HCT116 (cell line): ENCODE measurements around the gene ROR2. TPM values are rescaled to one million over a fixed set of nuclear protein-coding genes. Genes with fewer than 3 reads are reported as not detected.

ENCODE experiments used
- ATAC-seq: fragments of 200-7000 bp; cut with Tn5 transposase; 2 replicates; pipeline ENCODE4 v1.9.1; 2020; ENCODE audit warnings: mild to moderate bottlenecking, moderate library complexity
- BruUV-seq: library from RNA; stranded (reverse); fragments of 400-500 nt; replicated peaks from 2 replicates; lab custom pipeline; 2021; lab: Mats Ljungman, UMichigan
- CTCF ChIA-PET: fragments of 300-600 bp; sonication (Branson Sonifier 250); formaldehyde crosslinking; loops from one replicate; lab custom pipeline; 2021; ENCODE audit warnings: antibody characterized with exemption; lab: Charles Lee
- POLR2A ChIA-PET: fragments of 300-600, 350-600 bp; sonication (Branson Sonifier 250); formaldehyde crosslinking; loops from one replicate; lab custom pipeline; 2021; ENCODE audit warnings: antibody characterized with exemption; lab: Charles Lee
- RAD21 ChIA-PET, 2 experiments: fragments of 300-600 bp; sonication (Branson Sonifier 250); formaldehyde crosslinking; loops; one replicate each; lab custom pipeline; 2023; ENCODE audit warnings: low total read pairs in 2 of 2; ENCODE audit not compliant: uncharacterized antibody in 2 of 2, unreplicated experiment in 2 of 2, low non-redundant PET in 1 of 2; lab: Charles Lee
- DNase-seq: peaks from one replicate; pipeline ENCODE4 v3.0.0-alpha.2; 2010; ENCODE audit warnings: low read depth, low spot score
- H2AFZ ChIP-seq: fragments of 200-600 bp; shearing (Covaris generic), sonication (generic); 2 replicates; pipeline ENCODE4 v1.6.1; 2017; ENCODE audit warnings: low read depth, mixed run types, mixed read lengths, antibody characterized with exemption, low read length; ENCODE audit not compliant: poor library complexity, severe bottlenecking
- H3K27ac ChIP-seq: 2 replicates; pipeline ENCODE4 v1.5.1; 2012; ENCODE audit warnings: low read depth, low read length
- H3K27me3 ChIP-seq: fragments of 200-600 bp; sonication (generic); 2 replicates; pipeline ENCODE4 v1.6.1; 2016; ENCODE audit warnings: mixed run types, low read length, mixed read lengths; ENCODE audit not compliant: insufficient read depth
- H3K36me3 ChIP-seq, 2 experiments: fragments of 200-500 bp in 1 of 2; fragments of 200-600 bp in 1 of 2; sonication (Bioruptor generic) in 1 of 2; sonication (generic) in 1 of 2; 2 replicates each; pipeline versions ENCODE4 v1.5.1 to v1.6.1; 2014 to 2016; ENCODE audit warnings: low read length in 2 of 2, inconsistent platforms in 1 of 2, mixed read lengths in 1 of 2, mixed run types in 1 of 2; ENCODE audit not compliant: insufficient read depth in 2 of 2, control insufficient read depth in 1 of 2
- H3K4me1 ChIP-seq, 2 experiments: fragments of 200-600 bp in 1 of 2; sonication (generic) in 1 of 2; 2 replicates each; pipeline versions ENCODE4 v1.5.1 to v1.6.1; 2012 to 2017; ENCODE audit warnings: low read length in 2 of 2, inconsistent platforms in 1 of 2, mild to moderate bottlenecking in 1 of 2, mixed read lengths in 1 of 2, mixed run types in 1 of 2, moderate library complexity in 1 of 2; ENCODE audit not compliant: insufficient read depth in 2 of 2, control insufficient read depth in 1 of 2
- H3K4me2 ChIP-seq: fragments of 200-600 bp; sonication (generic); 2 replicates; pipeline ENCODE4 v1.6.1; 2017; ENCODE audit warnings: mixed run types, low read length, mixed read lengths
- H3K4me3 ChIP-seq, 2 experiments: fragments of 200-600 bp in 1 of 2; sonication (generic) in 1 of 2; replicated peaks in 1 of 2; 2 replicates each; pipeline ENCODE4 v1.5.1; 2011 to 2016; ENCODE audit warnings: low read length in 2 of 2, control low read depth in 1 of 2, low read depth in 1 of 2, mild to moderate bottlenecking in 1 of 2, mixed read lengths in 1 of 2, mixed run types in 1 of 2
- H3K79me2 ChIP-seq: fragments of 200-600 bp; sonication (generic); 2 replicates; pipeline ENCODE4 v1.6.1; 2017; ENCODE audit warnings: mild to moderate bottlenecking, mixed run types, low read length, moderate library complexity, mixed read lengths; ENCODE audit not compliant: insufficient read depth
- H3K9ac ChIP-seq: fragments of 200-600 bp; sonication (generic); 2 replicates; pipeline ENCODE4 v1.6.1; 2016; ENCODE audit warnings: low read length, mixed read lengths
- H3K9me2 ChIP-seq: fragments of 200-600 bp; sonication (generic), shearing (Covaris generic); 2 replicates; pipeline ENCODE4 v1.6.1; 2017; ENCODE audit warnings: mixed run types, mild to moderate bottlenecking, moderate library complexity; ENCODE audit not compliant: insufficient read depth
- H3K9me3 ChIP-seq, 2 experiments: fragments of 200-500 bp in 1 of 2; fragments of 200-600 bp in 1 of 2; sonication (Bioruptor generic) in 1 of 2; sonication (generic) in 1 of 2; 2 replicates each; pipeline ENCODE4 v1.6.1; 2014 to 2017; ENCODE audit warnings: low read length in 2 of 2, mixed read lengths in 2 of 2, inconsistent platforms in 1 of 2, low read depth in 1 of 2, mild to moderate bottlenecking in 1 of 2, mixed run types in 1 of 2, moderate library complexity in 1 of 2; ENCODE audit not compliant: control insufficient read depth in 1 of 2, insufficient read depth in 1 of 2
- H4K20me1 ChIP-seq: fragments of 200-600 bp; sonication (generic), shearing (Covaris generic); 2 replicates; pipeline ENCODE4 v1.6.1; 2017; ENCODE audit warnings: mixed run types, mild to moderate bottlenecking, moderate library complexity; ENCODE audit not compliant: insufficient read depth
- ATF3 ChIP-seq: IDR thresholded peaks from 2 replicates; pipeline ENCODE4 v1.6.1; 2012
- CEBPB ChIP-seq: IDR thresholded peaks from 2 replicates; pipeline ENCODE4 v1.6.1; 2012; ENCODE audit warnings: low read depth
- CTCF ChIP-seq, 3 experiments: fragments of 200-600 bp in 1 of 3; sonication (generic) in 1 of 3; IDR thresholded peaks in 2 of 3; conservative IDR thresholded peaks in 1 of 3; 2 replicates each; pipeline ENCODE4 v1.5.1; 2012 to 2017; ENCODE audit warnings: low read depth in 2 of 3, low read length in 2 of 3, antibody characterized with exemption in 1 of 3, borderline replicate concordance in 1 of 3, control low read depth in 1 of 3, mild to moderate bottlenecking in 1 of 3, mixed read lengths in 1 of 3, mixed run types in 1 of 3, moderate library complexity in 1 of 3; ENCODE audit not compliant: insufficient read depth in 1 of 3
- EZH2 ChIP-seq: fragments of 200-600 bp; sonication (generic); IDR thresholded peaks from 2 replicates; pipeline ENCODE4 v1.6.1; 2017; ENCODE audit warnings: antibody characterized with exemption, mixed run types
- FOSL1 ChIP-seq: IDR thresholded peaks from 2 replicates; pipeline ENCODE4 v1.6.1; 2012; ENCODE audit warnings: low read depth
- JUND ChIP-seq: IDR thresholded peaks from 2 replicates; pipeline ENCODE4 v1.6.1; 2012
- MAX ChIP-seq: IDR thresholded peaks from 2 replicates; pipeline ENCODE4 v1.6.1; 2012
- POLR2A ChIP-seq: IDR thresholded peaks from 2 replicates; pipeline ENCODE4 v1.7.0; 2011; ENCODE audit warnings: borderline replicate concordance; ENCODE audit not compliant: insufficient read depth, insufficient read length; ENCODE audit errors: extremely low read depth
- POLR2AphosphoS5 ChIP-seq: IDR thresholded peaks from 2 replicates; pipeline ENCODE4 v1.6.1; 2011; ENCODE audit warnings: mild to moderate bottlenecking, low read depth, low read length, moderate library complexity
- RAD21 ChIP-seq: IDR thresholded peaks from 2 replicates; pipeline ENCODE4 v1.6.1; 2012; ENCODE audit warnings: low read depth, mild to moderate bottlenecking
- REST ChIP-seq: IDR thresholded peaks from 2 replicates; pipeline ENCODE4 v1.6.1; 2012; ENCODE audit warnings: low read depth
- SP1 ChIP-seq: IDR thresholded peaks from 2 replicates; pipeline ENCODE4 v1.6.1; 2012; ENCODE audit warnings: low read depth
- ZNF274 ChIP-seq: fragments of 200-500 bp; sonication (Bioruptor generic); IDR thresholded peaks from 2 replicates; pipeline ENCODE4 v1.6.1; 2014; ENCODE audit warnings: mild to moderate bottlenecking, low read depth, low read length, inconsistent platforms
- intact Hi-C: fragments of 100-400 bp; cut with micrococcal nuclease; formaldehyde crosslinking; loops from 2 replicates; pipeline ENCODE4 v1.10.0; 2022
- total RNA-seq: library from RNA; stranded (reverse); gene quantifications from one replicate; pipeline ENCODE4 v1.2.1, GENCODE V29; 2021; ENCODE audit not compliant: unreplicated experiment

ROR2 gene
- total RNA-seq, 1 experiment from 2014 or later: 15.7 TPM

- no peak overlapping the region for H2AFZ ChIP-seq
- H3K36me3 ChIP-seq: no peaks in the 10 kb centered on the region
- no peak overlapping the region for H3K9ac ChIP-seq
- ChIA-PET POLR2A (no interaction called here), CTCF (no interaction called here), RAD21 (no interaction called here)
- H3K9me3 ChIP-seq: no peaks in the 10 kb centered on the region
- no peaks in the 10 kb centered on the region for H3K79me2 ChIP-seq
- ATAC-seq (no peak), DNase-seq (no peak)
- BruUV-seq: no TSS peak
- peaks cover under 1 to 6% of the 10 kb centered on the region in 2 experiments; a peak in 3 of 4 replicates for H3K4me1 ChIP-seq
- no peak overlapping the region for H3K4me3 ChIP-seq
- H3K4me2 ChIP-seq: no peak overlapping the region
- H3K27ac ChIP-seq: no peak overlapping the region
- H3K27me3 ChIP-seq: no peaks in the 10 kb centered on the region
- intact Hi-C loops: no loop called here
- no peaks in the 10 kb centered on the region for H4K20me1 ChIP-seq
- no peak for TF ChIP-seq ZNF274
- TF ChIP-seq JUND: no peak
- TF ChIP-seq POLR2A: no peak
- no peak for TF ChIP-seq SP1
- TF ChIP-seq CTCF (IDR thresholded peaks at IDR 0.05 in 2 of 3, conservative IDR thresholded peaks at IDR 0.05 in 1 of 3; ENCODE audit: borderline replicate concordance in 1 of 3, insufficient read depth in 1 of 3, low read depth in 2 of 3, low read length in 2 of 3): no peak
- TF ChIP-seq MAX: no peak
- no peak for TF ChIP-seq EZH2
- no peak for TF ChIP-seq RAD21
- no peaks in the 10 kb centered on the region for H3K9me2 ChIP-seq
Measured at GRCh38 chr9:91530829-91531228, 419.2 kb downstream of the ROR2 start.

- ATAC-seq (no peak), DNase-seq (no peak)
- Histone ChIP-seq H3K27me3 (no peaks in the 10 kb centered on the region), H3K27ac (no peak overlapping the region), H3K79me2 (no peaks in the 10 kb centered on the region), H4K20me1 (no peaks in the 10 kb centered on the region), H3K4me3 (no peak overlapping the region), H3K9me3 (no peaks in the 10 kb centered on the region), H3K4me2 (no peak overlapping the region), H3K9ac (no peak overlapping the region), H3K36me3 (no peaks in the 10 kb centered on the region), H3K4me1 (no peaks in the 10 kb centered on the region), H2AFZ (no peak overlapping the region), H3K9me2 (no peaks in the 10 kb centered on the region)
- POLR2A ChIA-PET: no interaction called here
- CTCF ChIA-PET: no interaction called here
- intact Hi-C loops: no loop called here
- BruUV-seq: no TSS peak
- RAD21 ChIA-PET: no interaction called here
- TF ChIP-seq POLR2A (no peak), POLR2AphosphoS5 (no peak), REST (no peak), CEBPB (no peak), ATF3 (no peak), FOSL1 (no peak)
Measured at GRCh38 chr9:91522481-91522880, 427.5 kb downstream of the ROR2 start.
